OCI-LY3 (cell line): Measurements from ENCODE around the gene COG5.

Source experiments
- EZH2phosphoT487 ChIP-seq: fragments of 200-600 bp; shearing (Covaris generic); IDR thresholded peaks from 2 replicates; pipeline ENCODE4 v1.6.1; 2018; ENCODE audit warnings: antibody characterized with exemption, mixed run types, low read depth
- TF ChIP-seq, protein P1 (sequence below): fragments of 200-600, 300-600 bp; sonication (generic); IDR thresholded peaks from 2 replicates; pipeline ENCODE4 v1.5.1; 2014; ENCODE audit warnings: antibody characterized with exemption, low read length, low read depth

DNA sequence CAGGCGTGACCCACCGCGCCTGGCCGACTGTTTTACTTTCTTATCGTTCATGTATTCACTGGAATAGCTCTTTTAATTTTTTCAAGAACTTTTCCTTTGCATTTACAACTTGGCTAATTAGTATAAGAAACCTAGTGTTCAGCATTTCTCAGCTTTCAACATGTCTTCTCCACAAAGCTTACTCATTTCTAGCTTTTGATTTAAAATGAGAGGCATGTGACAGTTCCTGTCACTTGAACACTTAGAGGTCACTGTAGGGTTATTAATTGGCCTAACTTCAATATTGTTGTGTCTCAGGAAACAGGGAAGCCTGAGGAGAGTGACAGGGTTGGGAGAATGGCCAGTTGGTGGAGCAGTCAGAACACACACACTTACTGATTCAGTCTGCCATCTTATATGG lies 218.9 kb downstream of the COG5 start:
- TF ChIP-seq, protein P1, sequence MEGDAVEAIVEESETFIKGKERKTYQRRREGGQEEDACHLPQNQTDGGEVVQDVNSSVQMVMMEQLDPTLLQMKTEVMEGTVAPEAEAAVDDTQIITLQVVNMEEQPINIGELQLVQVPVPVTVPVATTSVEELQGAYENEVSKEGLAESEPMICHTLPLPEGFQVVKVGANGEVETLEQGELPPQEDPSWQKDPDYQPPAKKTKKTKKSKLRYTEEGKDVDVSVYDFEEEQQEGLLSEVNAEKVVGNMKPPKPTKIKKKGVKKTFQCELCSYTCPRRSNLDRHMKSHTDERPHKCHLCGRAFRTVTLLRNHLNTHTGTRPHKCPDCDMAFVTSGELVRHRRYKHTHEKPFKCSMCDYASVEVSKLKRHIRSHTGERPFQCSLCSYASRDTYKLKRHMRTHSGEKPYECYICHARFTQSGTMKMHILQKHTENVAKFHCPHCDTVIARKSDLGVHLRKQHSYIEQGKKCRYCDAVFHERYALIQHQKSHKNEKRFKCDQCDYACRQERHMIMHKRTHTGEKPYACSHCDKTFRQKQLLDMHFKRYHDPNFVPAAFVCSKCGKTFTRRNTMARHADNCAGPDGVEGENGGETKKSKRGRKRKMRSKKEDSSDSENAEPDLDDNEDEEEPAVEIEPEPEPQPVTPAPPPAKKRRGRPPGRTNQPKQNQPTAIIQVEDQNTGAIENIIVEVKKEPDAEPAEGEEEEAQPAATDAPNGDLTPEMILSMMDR: peak; percentile 22; the same call in 1 of the 2 replicates
- no peak for TF ChIP-seq EZH2phosphoT487
